NCI-H187 (cell line): Measurements from ENCODE around the gene BCKDK.

Experiments used
- DNase-seq, 2 experiments: peaks; one replicate each; lab custom pipeline; 2025; lab: John Stamatoyannopoulos, UW

BCKDK gene

DNA sequence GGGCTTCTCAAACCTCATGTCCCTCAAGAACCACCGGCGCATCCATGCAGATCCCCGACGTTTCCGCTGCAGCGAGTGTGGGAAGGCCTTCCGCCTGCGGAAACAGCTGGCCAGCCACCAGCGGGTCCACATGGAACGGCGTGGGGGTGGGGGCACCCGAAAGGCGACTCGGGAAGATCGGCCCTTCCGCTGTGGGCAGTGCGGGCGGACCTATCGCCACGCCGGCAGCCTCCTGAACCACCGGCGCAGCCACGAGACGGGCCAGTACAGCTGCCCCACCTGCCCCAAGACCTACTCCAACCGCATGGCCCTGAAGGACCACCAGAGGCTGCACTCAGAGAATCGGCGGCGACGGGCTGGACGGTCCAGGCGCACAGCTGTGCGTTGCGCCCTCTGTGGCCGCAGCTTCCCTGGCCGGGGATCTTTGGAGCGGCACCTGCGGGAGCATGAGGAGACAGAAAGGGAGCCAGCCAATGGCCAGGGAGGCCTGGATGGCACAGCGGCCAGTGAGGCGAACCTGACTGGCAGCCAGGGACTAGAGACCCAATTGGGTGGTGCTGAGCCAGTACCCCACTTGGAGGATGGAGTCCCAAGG is 28.1 kb upstream of the BCKDK start:
- DNase-seq: no peak

- DNase-seq: no peak
These were observed 27.3 kb upstream of the BCKDK start for GRCh38 chr16:31080756-31081419.

DNA sequence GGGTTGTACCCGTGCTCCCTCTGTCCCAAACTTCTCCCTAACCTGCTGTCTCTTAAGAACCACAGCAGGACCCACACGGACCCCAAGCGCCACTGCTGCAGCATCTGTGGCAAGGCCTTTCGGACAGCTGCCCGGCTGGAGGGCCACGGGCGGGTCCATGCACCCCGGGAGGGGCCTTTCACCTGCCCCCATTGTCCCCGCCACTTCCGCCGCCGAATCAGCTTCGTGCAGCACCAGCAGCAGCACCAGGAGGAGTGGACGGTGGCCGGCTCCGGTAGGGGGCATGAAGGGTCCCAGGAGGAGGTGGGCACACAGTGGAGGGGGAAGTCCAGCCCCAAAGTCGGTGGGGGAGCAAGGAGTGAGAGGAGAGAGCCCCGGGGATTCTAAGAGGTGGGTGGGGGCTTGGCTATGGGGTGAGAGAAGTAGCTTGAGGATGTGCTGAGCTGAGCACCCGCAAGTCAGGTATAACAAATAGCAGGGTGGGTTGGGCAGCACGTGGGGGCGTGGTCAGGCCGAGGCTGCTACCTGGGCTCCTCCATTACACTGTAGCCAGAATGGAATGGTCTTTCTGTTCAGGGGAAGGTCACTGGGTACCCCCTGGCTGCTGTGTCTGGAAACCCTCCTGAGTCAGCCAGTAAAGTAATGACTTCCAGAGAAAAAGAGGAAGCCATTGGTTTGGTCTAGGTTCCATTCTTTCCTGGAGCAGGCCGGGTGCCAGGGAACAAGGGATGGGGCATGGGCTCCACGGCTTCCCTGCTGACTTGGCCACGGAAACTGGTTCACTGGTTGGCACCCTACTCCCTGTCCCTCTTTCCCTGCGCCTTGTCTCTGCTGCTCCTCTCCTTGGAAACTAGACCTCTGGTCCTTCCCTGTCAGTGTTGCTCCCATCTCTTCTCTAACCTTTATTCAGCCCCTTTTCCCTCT is 26.5 kb upstream of the BCKDK start:
- no peak for DNase-seq

GRCh38 chr16:31082368-31083045 is 25.7 kb upstream of the BCKDK start:
- DNase-seq: no peak

DNA sequence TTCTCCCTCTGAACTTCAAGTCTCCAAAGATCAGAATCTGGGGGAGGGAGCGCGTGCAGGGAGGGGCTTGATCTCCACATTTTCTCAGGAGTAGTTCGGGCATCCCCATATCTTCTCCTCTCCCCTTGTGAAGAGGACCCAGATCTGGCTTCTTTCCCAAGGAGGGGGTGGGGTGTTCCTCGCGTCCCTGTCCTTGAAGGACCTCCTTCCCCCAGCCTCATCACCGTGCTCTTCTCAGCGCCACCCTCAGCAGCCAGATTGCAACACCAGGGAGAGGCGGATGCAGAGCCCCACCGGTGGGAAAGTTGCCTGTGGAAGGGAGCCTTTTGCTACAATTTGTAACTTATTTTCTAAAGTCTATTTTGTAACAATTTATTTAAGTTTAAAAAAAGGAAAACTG is 25.1 kb upstream of the BCKDK start:
- DNase-seq: no peak

DNA sequence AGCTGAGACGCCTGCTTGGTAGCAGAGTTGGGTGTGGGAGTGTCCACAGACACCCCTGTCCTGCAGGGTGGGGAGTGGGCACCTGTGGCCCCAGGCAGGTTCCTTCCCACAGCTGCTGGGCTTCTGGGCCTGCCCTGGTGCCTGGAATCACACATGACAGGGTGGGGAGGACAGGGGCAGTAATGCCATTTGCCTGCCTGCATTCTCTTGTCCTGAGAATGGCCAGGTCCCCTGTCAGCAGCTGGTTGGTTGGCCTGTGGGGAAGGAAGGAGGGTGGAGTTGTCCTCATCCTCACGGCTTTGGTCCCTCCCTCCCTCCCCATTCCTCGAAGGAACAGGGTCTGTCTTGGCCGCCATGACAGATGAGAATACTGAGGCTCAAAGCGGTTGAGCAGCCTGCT is 24.6 kb upstream of the BCKDK start:
- DNase-seq: no peak

- no peak for DNase-seq
These were observed 24.2 kb upstream of the BCKDK start for GRCh38 chr16:31083981-31084380.

DNA sequence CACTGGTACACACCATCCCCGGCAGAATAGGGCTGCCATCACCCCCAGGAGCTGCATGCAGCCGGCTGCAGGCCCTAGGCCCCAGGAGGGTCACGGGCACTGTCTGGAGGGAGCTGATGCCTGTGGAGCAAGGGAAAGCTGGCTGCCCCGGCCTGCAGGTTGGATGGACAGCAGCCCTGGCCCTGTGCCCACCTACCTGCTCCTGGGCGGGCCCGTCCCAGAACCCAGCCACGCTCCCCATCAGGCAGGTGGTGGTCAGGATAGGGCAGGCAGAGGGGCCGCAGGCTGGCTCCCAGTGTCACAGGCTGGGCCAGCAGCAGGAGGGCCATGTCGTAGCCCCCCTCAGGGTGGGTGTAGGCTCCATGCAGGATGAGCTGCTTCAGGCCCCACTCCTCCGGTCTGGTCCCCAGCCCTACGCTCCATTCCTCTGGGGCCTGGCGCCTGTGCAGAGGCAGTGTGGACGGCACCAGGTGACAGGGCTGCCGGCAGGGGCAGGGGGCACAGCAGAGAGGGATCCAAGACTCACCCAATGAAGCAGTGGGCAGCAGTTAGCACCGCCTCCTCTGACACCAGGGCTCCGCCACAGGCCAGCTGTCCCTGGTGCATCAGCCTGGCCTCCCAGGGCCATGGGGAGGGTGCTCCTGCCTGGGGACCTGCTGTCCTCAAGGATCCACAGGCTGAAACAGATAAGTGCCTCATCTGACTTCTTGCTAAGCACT is 23.4 kb upstream of the BCKDK start:
- no peak for DNase-seq

GRCh38 chr16:31085411-31085810 is 22.8 kb upstream of the BCKDK start:
- no peak for DNase-seq

DNA sequence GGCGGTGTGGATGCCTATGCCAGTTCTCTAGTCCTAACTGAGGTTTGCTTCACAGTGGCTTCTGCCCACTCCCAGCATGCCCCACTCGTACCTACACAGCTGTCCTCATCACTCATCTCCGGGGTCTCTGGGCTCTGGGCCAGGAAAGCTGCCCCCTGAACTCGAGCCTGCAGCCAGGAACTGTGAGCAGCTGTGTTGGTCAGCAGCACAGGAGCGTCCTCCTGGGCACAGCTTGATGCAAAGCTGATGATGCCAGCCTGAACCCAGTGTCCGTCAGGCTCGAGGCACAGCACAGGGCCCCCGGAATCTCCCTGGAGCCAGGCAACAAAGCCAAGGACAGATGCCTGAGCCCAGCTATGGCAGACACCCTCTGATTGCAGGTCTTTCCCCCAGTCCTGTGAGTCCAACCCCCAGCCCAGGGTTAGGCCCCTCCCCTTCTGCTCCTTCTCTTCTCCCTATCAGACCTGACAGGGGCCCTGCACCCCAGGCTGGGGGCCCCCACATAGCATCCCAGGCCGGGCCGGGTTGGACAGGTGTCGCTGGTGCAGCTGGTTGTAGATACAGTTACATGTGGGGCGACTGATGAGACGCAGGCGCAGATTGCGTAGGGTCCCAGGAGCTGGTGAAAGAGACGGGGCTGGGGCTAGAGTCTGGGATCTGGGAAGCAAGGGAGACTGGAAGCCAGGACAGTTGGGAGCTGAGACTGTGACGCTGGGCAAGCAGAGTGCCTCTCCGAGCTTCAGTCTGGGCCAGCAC is 22.1 kb upstream of the BCKDK start:
- no peak for DNase-seq

- DNase-seq: no peak
These were observed 21.6 kb upstream of the BCKDK start for GRCh38 chr16:31086629-31086906.

DNA sequence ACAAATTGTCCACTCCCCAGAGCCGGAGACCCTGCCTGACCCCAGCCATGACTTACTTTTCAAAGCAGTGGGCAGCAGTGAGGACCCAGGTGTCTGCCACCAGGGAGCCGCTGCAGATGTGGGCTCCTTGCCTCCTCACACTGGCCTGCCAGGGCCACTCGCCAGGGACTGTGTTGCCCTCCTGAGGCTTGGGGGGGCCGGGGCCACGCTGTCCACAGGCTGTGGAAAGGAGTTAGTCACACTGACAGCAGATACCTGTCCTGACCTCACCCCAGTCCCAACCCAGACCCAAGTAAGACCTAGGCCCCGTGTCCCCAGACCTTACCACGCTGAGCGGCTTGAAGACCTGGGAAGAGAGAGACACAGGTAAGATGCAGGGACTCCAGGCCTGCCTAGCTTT is 20.7 kb upstream of the BCKDK start:
- DNase-seq: no peak

DNA sequence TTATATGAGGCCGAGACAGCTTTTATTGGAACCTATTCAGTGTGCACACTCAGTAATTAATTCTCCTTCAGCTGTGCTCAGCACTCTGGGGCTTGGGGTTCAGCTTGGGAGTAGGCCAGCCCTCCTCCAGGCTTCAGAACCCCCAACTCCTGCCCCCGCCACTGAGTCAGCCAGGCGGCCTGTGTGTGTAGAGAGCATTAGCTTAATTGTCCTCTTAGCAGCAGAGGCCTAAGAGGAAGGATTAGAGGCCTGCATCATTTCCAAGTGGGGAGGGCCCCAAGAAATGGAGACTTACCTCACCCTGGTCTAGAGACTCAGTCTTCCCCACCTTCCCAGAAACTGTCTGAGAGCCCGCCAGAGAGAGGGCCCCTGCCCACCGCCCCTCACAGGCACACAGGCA is 20.2 kb upstream of the BCKDK start:
- no peak for DNase-seq

DNA sequence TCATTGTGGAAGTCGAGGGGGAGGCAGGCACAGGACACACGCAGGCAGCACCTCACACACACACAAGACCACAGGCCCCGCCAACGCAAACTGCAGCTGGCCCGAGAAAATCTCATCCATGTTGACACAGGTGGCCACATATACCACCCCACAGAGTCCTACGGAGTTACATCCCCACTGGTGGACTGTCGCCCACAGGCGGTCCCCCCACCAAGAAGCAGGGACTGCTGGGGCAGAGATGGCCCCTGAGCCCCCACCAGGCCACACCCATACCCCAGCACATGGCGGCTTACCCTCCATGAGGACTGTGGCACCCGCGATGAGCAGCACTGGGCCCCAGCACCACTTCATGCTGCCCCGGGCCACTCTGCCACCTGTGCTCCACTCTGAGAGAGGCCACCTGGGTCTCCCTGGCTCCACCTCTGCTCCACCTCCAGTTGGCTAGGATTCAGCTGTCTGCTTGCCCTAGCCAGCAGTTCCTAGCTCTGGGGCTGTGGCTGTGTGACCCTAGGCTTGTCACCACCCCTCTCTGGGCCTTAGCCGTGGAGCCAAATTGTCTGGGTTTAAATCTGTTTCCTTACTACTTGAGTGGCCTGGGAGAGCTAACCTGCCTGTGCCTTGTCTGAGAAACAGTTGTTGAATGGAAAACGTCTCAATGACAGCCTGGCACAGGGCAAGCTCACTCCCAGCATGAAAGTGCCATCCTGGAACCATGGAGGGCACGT is 19.6 kb upstream of the BCKDK start, which contains the start of gene PRSS53:
PRSS53 (minus strand) TSS at position 485 of the 725 bp plus-strand sequence; CDS start at position 351, 134 bp downstream.
- no peak for DNase-seq

- DNase-seq: no peak
These were observed 19.0 kb upstream of the BCKDK start for GRCh38 chr16:31089199-31089598.

- DNase-seq: no peak
These were observed 17.6 kb upstream of the BCKDK start for GRCh38 chr16:31090540-31090939.

GRCh38 chr16:31092330-31092729 is 15.9 kb upstream of the BCKDK start:
- DNase-seq: no peak

DNA sequence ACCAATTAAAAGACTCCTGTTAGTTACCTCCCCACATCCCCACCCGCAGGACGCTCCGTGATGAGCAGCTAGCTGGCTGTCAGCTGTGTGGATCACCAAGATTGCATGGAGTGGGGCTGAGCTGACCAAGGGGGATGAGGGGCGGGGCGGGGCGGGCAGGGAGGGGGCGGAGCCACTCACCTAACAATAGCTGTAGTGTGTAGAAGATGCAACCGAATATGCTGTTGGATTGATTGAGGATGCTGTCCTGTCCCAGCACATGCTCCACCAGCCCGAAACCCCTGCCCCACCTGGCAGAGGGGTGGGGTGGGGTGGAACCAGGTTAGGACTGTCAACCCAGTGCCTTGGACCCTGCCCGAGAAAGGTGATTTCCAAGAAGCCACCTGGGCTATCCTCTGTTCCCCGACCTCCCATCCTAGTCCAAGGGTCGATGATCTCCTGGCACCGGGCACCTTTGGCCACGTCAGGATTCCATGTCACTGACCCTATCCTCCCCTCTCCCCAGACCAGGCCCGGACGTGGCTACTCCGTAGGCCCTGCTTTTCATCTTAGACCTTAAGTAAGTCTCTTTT is 15.0 kb upstream of the BCKDK start:
- no peak for DNase-seq

DNA sequence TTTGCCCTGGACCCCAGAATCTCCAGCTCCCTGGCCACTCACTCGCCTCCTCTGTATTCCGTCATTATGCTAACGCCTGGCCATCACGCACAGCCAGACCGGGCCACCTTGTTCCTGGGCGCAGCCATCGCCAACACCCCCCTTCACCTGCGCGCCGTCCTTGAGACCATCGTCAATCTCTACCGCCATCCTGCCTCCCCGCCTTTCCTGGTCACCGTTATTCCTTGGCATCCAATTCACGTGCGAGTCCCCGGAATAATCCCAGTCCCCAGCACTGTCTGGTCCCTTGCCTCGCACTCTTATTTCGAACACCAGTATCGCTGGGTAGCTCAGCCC is 14.1 kb upstream of the BCKDK start:
- no peak for DNase-seq

DNA sequence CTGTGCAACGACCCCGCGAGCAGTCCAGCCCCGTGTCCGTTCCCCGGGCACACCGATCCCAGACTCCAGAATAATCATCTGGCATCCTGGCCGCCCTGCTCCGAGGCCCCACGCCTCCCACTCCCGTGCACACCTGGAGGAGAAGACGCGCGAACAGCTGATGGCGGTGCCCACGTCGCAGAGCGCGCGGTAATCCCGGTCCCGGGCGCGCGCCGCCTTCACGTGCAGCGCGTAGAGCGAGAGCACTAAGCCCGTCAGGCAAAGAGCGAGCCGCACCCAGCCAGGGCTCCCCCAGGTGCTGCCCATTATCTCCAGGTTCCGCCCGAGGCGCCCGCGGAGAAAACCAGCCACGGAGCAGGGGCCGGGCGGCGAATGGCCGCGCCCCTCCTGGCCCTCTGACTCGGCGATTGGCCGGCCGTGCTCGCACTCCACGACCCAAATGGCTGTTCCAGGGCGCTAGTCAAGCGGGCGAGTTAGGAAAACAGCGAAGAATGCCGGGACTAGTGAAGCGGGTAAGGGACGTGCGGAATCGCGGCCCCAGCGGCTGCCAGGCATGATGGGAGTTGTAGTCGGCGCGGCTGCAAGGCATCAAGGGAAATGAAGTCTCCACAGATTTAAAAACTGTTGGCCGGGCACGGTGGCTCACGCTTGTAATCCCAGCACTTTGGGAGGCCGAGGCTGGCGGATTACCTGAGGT is 13.6 kb upstream of the BCKDK start, which contains the start of gene VKORC1:
VKORC1 (minus strand) TSS at position 374 of the 697 bp plus-strand sequence; CDS start at position 306, 68 bp downstream.
- DNase-seq: peak; percentile 38 to 79
